OCI-LY7 (cell line): ENCODE measurements around the gene UBE2G1.

Source experiments
- EZH2phosphoT487 ChIP-seq: fragments of 200-600 bp; sonication (generic); IDR thresholded peaks from 2 replicates; pipeline ENCODE4 v1.6.1; 2018; ENCODE audit warnings: low read depth, borderline replicate concordance, mild to moderate bottlenecking, mixed run types, antibody characterized with exemption, low read length, moderate library complexity, mixed read lengths
- TF ChIP-seq, protein P1 (sequence below): fragments of 200-600 bp; sonication (generic); conservative IDR thresholded peaks from 2 replicates; pipeline ENCODE4 v1.5.1; 2014; ENCODE audit warnings: mild to moderate bottlenecking, antibody characterized with exemption, low read length, moderate library complexity, mixed read lengths

DNA sequence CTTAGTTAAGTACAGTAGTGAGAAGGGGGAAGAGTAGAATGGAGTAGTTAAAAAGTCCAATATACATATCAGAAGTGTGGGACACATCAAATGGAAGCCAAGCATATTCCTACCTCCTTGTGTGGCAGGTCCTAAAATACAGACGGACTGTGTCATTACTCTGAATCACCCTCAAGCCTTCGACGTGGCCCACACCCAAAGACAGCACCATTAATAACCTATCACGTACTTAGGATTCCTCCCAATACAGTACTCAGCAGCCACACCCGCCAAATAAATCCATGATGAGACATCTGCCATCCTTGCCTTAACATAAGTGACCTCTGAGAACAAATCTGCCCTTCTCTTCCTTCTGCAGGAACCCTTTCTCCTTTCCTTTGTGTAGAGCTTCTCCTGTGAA, 38.9 kb downstream of the UBE2G1 start:
- TF ChIP-seq, protein P1, sequence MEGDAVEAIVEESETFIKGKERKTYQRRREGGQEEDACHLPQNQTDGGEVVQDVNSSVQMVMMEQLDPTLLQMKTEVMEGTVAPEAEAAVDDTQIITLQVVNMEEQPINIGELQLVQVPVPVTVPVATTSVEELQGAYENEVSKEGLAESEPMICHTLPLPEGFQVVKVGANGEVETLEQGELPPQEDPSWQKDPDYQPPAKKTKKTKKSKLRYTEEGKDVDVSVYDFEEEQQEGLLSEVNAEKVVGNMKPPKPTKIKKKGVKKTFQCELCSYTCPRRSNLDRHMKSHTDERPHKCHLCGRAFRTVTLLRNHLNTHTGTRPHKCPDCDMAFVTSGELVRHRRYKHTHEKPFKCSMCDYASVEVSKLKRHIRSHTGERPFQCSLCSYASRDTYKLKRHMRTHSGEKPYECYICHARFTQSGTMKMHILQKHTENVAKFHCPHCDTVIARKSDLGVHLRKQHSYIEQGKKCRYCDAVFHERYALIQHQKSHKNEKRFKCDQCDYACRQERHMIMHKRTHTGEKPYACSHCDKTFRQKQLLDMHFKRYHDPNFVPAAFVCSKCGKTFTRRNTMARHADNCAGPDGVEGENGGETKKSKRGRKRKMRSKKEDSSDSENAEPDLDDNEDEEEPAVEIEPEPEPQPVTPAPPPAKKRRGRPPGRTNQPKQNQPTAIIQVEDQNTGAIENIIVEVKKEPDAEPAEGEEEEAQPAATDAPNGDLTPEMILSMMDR = no peak
- TF ChIP-seq EZH2phosphoT487 = no peak
